Hepatocyte (in vitro differentiated cells): Measurements from ENCODE around the gene SART1. TPM values are rescaled to one million over a fixed set of nuclear protein-coding genes. Genes with fewer than 3 reads are reported as not detected.

Experiments
- DNase-seq: peaks from one replicate; pipeline ENCODE4 v3.0.0-alpha.2; 2016; ENCODE audit warnings: low spot score
- H2AFZ ChIP-seq: fragments of 200-600 bp; sonication (generic); 2 replicates; pipeline ENCODE4 v1.6.0; 2016; ENCODE audit warnings: antibody characterized with exemption, mild to moderate bottlenecking
- H3K27ac ChIP-seq: fragments of 200-600 bp; sonication (generic); 2 replicates; pipeline ENCODE4 v1.5.1; 2016; ENCODE audit warnings: mild to moderate bottlenecking
- H3K27me3 ChIP-seq: fragments of 200-600 bp; sonication (generic); 2 replicates; pipeline ENCODE4 v1.6.1; 2016
- H3K36me3 ChIP-seq: fragments of 200-600 bp; sonication (generic); replicated peaks from 2 replicates; pipeline ENCODE4 v1.5.1; 2016; ENCODE audit warnings: low read depth; ENCODE audit not compliant: insufficient read depth
- H3K4me1 ChIP-seq: fragments of 200-600 bp; sonication (generic); 2 replicates; pipeline ENCODE4 v1.5.1; 2016; ENCODE audit warnings: mild to moderate bottlenecking, moderate library complexity; ENCODE audit not compliant: insufficient read depth
- H3K4me2 ChIP-seq: fragments of 200-600 bp; sonication (generic); 2 replicates; pipeline ENCODE4 v1.6.0; 2016
- H3K4me3 ChIP-seq: fragments of 200-600 bp; sonication (generic); 2 replicates; pipeline ENCODE4 v1.5.1; 2016; ENCODE audit warnings: mild to moderate bottlenecking
- H3K79me2 ChIP-seq: fragments of 200-600 bp; sonication (generic); 2 replicates; pipeline ENCODE4 v1.6.0; 2017; ENCODE audit warnings: mild to moderate bottlenecking
- H3K9me2 ChIP-seq: fragments of 200-600 bp; sonication (generic); replicated peaks from 2 replicates; pipeline ENCODE4 v1.6.0; 2017; ENCODE audit warnings: mild to moderate bottlenecking; ENCODE audit not compliant: insufficient read depth
- H3K9me3 ChIP-seq: fragments of 200-600 bp; sonication (generic); 2 replicates; pipeline ENCODE4 v1.5.1; 2016; ENCODE audit warnings: low read depth, mild to moderate bottlenecking
- H4K20me1 ChIP-seq: fragments of 200-600 bp; sonication (generic); 2 replicates; pipeline ENCODE4 v1.6.0; 2016; ENCODE audit warnings: mild to moderate bottlenecking; ENCODE audit not compliant: insufficient read depth, poor library complexity, severe bottlenecking
- EZH2 ChIP-seq: fragments of 200-600 bp; sonication (generic); IDR thresholded peaks from 2 replicates; pipeline ENCODE4 v1.6.1; 2016; ENCODE audit warnings: antibody characterized with exemption, mild to moderate bottlenecking, borderline replicate concordance
- EZH2phosphoT487 ChIP-seq: fragments of 200-600 bp; sonication (generic); IDR thresholded peaks from one replicate; pipeline ENCODE4 v1.6.1; 2018; ENCODE audit warnings: antibody characterized with exemption, mild to moderate bottlenecking, low read depth, moderate library complexity; ENCODE audit not compliant: unreplicated experiment, severe bottlenecking
- WGBS: methylation state at CpG from one replicate; pipeline ENCODE4 v1.1.6; 2016; ENCODE audit warnings: low lambda C conversion rate; ENCODE audit errors: missing lambda C conversion rate; 5-methylcytosine and 5-hydroxymethylcytosine counted together
- polyA plus RNA-seq: library from polyadenylated mRNA; unstranded; fragments of >200 nt; fragmentation: Nextera tagmentation; extraction: Ambion mirVana; gene quantifications from 2 replicates; pipeline ENCODE4 v1.2.1, GENCODE V29; 2016
- total RNA-seq: library from RNA; depleted of rRNA; stranded (reverse); fragments of >200 nt; gene quantifications from 2 replicates; pipeline ENCODE4 v1.2.3, GENCODE V29; 2014
- TF ChIP-seq, protein P1 (sequence below): fragments of 200-600 bp; sonication (generic); IDR thresholded peaks from 2 replicates; pipeline ENCODE4 v1.5.1; 2016; ENCODE audit warnings: antibody characterized with exemption, mild to moderate bottlenecking; ENCODE audit not compliant: poor library complexity

The SART1 gene
- total and polyA plus RNA-seq, 2 experiments from 2014 or later = 32.5 to 34.1 TPM

DNA sequence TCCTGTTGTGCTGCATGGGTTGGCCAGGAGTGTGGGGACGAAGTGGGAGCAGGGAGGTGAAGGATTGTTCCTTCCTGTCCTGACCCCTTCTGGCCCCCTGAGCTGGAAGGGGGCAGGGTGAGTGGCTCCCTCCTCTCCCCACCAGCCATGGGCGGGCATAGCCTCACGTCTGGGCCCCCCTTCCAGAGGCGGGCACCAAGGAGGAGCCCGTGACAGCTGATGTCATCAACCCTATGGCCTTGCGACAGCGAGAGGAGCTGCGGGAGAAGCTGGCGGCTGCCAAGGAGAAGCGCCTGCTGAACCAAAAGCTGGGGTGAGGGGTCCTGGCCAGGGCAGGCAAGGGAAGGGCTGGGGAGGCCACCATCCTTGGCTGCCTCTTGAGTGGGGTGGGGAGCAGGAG, 3.4 kb downstream of the SART1 start:
- Histone ChIP-seq H3K4me3 (no peak overlapping the region), H3K4me1 (peaks cover 11% of the 10 kb centered on the region), H3K27me3 (no peaks in the 10 kb centered on the region), H3K27ac (no peak overlapping the region), H3K9me3 (no peaks in the 10 kb centered on the region), H3K4me2 (no peak overlapping the region), H3K79me2 (peaks cover 28% of the 10 kb centered on the region), H3K36me3 (no peaks in the 10 kb centered on the region), H2AFZ (no peak overlapping the region), H4K20me1 (peaks cover 3% of the 10 kb centered on the region), H3K9me2 (no peaks in the 10 kb centered on the region)
- TF ChIP-seq, protein P1, sequence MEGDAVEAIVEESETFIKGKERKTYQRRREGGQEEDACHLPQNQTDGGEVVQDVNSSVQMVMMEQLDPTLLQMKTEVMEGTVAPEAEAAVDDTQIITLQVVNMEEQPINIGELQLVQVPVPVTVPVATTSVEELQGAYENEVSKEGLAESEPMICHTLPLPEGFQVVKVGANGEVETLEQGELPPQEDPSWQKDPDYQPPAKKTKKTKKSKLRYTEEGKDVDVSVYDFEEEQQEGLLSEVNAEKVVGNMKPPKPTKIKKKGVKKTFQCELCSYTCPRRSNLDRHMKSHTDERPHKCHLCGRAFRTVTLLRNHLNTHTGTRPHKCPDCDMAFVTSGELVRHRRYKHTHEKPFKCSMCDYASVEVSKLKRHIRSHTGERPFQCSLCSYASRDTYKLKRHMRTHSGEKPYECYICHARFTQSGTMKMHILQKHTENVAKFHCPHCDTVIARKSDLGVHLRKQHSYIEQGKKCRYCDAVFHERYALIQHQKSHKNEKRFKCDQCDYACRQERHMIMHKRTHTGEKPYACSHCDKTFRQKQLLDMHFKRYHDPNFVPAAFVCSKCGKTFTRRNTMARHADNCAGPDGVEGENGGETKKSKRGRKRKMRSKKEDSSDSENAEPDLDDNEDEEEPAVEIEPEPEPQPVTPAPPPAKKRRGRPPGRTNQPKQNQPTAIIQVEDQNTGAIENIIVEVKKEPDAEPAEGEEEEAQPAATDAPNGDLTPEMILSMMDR = no peak
- TF ChIP-seq EZH2phosphoT487 (no peak), EZH2 (no peak)
- DNase-seq = no peak
- 91% methylated on average over 10 of the region's 10 CpGs for WGBS

DNA sequence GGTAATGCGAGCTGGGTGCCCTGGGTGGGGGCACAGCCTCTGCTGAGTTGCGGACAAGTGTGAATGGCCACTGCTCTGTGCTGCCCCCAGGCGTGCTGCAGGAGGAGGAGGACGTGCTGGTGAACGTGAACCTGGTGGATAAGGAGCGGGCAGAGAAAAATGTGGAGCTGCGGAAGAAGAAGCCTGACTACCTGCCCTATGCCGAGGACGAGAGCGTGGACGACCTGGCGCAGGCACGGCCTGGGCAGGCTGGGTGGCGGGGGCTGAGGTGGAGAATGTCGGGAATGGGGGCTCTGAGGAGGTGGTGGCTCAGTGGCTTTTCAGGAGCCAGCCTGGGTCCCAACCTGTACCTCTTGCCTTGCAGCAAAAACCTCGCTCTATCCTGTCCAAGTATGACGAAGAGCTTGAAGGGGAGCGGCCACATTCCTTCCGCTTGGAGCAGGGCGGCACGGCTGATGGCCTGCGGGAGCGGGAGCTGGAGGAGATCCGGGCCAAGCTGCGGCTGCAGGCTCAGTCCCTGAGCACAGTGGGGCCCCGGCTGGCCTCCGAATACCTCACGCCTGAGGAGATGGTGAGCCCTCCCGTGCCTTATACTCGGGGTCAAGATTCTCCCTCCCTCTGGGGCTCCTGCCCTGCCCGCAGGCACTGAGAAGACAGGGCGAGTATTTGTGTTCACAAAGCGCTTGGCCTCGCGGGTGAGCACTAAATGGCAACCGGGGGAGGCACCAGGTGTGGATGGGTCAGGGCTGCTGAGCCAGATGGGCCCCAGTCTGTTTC, 4.6 kb downstream of the SART1 start:
- whole genome bisulfite sequencing = 94% methylated on average over 35 of the region's 36 CpGs
- no peak overlapping the region for H3K4me2 ChIP-seq
- peaks cover 28% of the 10 kb centered on the region for H3K79me2 ChIP-seq
- no peak overlapping the region for H3K4me3 ChIP-seq
- H2AFZ ChIP-seq = no peak overlapping the region
- H3K9me3 ChIP-seq = no peaks in the 10 kb centered on the region
- H3K36me3 ChIP-seq = no peaks in the 10 kb centered on the region
- no peaks in the 10 kb centered on the region for H3K9me2 ChIP-seq
- H4K20me1 ChIP-seq = peaks cover 3% of the 10 kb centered on the region
- H3K27me3 ChIP-seq = no peaks in the 10 kb centered on the region
- DNase-seq = no peak
- TF ChIP-seq EZH2 (no peak), EZH2phosphoT487 (no peak)
- TF ChIP-seq, protein P1 = no peak
- H3K4me1 ChIP-seq = peaks cover 11% of the 10 kb centered on the region
- H3K27ac ChIP-seq = no peak overlapping the region

DNA sequence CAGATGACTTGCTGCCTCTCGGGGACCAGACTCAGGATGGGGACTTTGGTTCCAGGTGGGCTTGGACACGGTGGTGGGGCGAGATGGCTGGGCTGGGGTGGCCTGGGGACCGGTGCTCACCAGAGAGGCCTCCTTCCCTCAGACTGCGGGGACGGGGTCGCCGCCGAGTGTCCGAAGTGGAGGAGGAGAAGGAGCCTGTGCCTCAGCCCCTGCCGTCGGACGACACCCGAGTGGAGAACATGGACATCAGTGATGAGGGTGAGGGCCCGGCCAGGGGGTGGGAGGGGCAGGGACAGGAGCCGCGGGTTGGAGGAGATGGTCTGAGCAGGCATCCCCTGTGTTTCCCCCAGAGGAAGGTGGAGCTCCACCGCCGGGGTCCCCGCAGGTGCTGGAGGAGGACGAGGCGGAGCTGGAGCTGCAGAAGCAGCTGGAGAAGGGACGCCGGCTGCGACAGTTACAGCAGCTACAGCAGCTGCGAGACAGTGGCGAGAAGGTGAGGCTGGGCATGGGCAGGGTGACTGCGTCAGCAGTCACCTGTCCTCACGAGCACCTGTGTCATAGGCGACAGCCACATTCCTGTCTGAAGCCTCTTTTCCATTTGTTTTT, 5.9 kb downstream of the SART1 start:
- no peak overlapping the region for H3K4me2 ChIP-seq
- no peak for TF ChIP-seq EZH2
- TF ChIP-seq, protein P1 = no peak
- no peak for TF ChIP-seq EZH2phosphoT487
- no peaks in the 10 kb centered on the region for H3K27me3 ChIP-seq
- 97% methylated on average over 23 of the region's 30 CpGs for WGBS
- no peaks in the 10 kb centered on the region for H3K36me3 ChIP-seq
- H3K9me2 ChIP-seq = no peaks in the 10 kb centered on the region
- H4K20me1 ChIP-seq = peaks cover 2% of the 10 kb centered on the region
- H3K79me2 ChIP-seq = peaks cover 19% of the 10 kb centered on the region
- H3K27ac ChIP-seq = no peak overlapping the region
- H3K4me1 ChIP-seq = peaks cover 9% of the 10 kb centered on the region
- H3K4me3 ChIP-seq = no peak overlapping the region
- H3K9me3 ChIP-seq = no peaks in the 10 kb centered on the region
- DNase-seq = no peak
- no peak overlapping the region for H2AFZ ChIP-seq
